ENCODE results near the gene CHID1. TPM values are rescaled to one million over a fixed set of nuclear protein-coding genes. Genes with fewer than 3 reads are reported as not detected.

CHID1 gene
- total RNA-seq, 1 donor: 48.9 TPM

GRCh38 chr11:905952-906351, 4.7 kb downstream of the CHID1 start:
- no peak for DNase-seq (ENCODE audit: insufficient read length, low spot score, missing footprints)
- Histone ChIP-seq H3K9me3 (ENCODE audit: low read depth, low read length) (no peaks in the 10 kb centered on the region), H3K79me2 (ENCODE audit: insufficient read depth, low read length) (peaks cover 37% of the 10 kb centered on the region), H4K20me1 (ENCODE audit: insufficient read depth, low read length) (peaks cover 15% of the 10 kb centered on the region), H3K4me3 (ENCODE audit: insufficient read depth, low read length) (no peak overlapping the region), H2AFZ (ENCODE audit: low read length) (no peak overlapping the region), H3K27me3 (ENCODE audit: insufficient read depth, low read length) (no peaks in the 10 kb centered on the region), H3K4me2 (ENCODE audit: insufficient read depth, low read length) (no peak overlapping the region), H3K36me3 (ENCODE audit: insufficient read depth, low read length) (peaks cover 28% of the 10 kb centered on the region), H3K4me1 (ENCODE audit: insufficient read depth, low read length) (peaks cover 7% of the 10 kb centered on the region), H3K27ac (ENCODE audit: low read depth, low read length) (no peak overlapping the region)
- TF ChIP-seq CTCF (IDR thresholded peaks at IDR 0.05; ENCODE audit: extremely low read depth, low read depth, low read length): no peak

GRCh38 chr11:904380-904779, 6.2 kb downstream of the CHID1 start:
- H3K79me2 ChIP-seq (ENCODE audit: insufficient read depth, low read length): peaks cover 26% of the 10 kb centered on the region
- no peak for DNase-seq (ENCODE audit: insufficient read length, low spot score, missing footprints)
- TF ChIP-seq CTCF (IDR thresholded peaks at IDR 0.05; ENCODE audit: extremely low read depth, low read depth, low read length): no peak

GRCh38 chr11:901452-902061, 9.1 kb downstream of the CHID1 start:
- Histone ChIP-seq H2AFZ (ENCODE audit: low read length) (no peak overlapping the region), H3K36me3 (ENCODE audit: insufficient read depth, low read length) (peaks cover 39% of the 10 kb centered on the region), H3K4me3 (ENCODE audit: insufficient read depth, low read length) (no peak overlapping the region), H4K20me1 (ENCODE audit: insufficient read depth, low read length) (no peaks in the 10 kb centered on the region), H3K79me2 (ENCODE audit: insufficient read depth, low read length) (peaks cover 3% of the 10 kb centered on the region), H3K4me1 (ENCODE audit: insufficient read depth, low read length) (no peaks in the 10 kb centered on the region), H3K9me3 (ENCODE audit: low read depth, low read length) (no peaks in the 10 kb centered on the region), H3K27me3 (ENCODE audit: insufficient read depth, low read length) (no peaks in the 10 kb centered on the region), H3K27ac (ENCODE audit: low read depth, low read length) (no peak overlapping the region), H3K4me2 (ENCODE audit: insufficient read depth, low read length) (no peak overlapping the region)
- TF ChIP-seq CTCF (IDR thresholded peaks at IDR 0.05; ENCODE audit: extremely low read depth, low read depth, low read length): no peak
- DNase-seq (ENCODE audit: insufficient read length, low spot score, missing footprints): no peak

More at GRCh38 chr11:904380-904779, 6.2 kb downstream of the CHID1 start:
- Histone ChIP-seq H3K27ac (ENCODE audit: low read depth, low read length) (no peak overlapping the region), H3K4me3 (ENCODE audit: insufficient read depth, low read length) (no peak overlapping the region), H3K4me2 (ENCODE audit: insufficient read depth, low read length) (no peak overlapping the region), H3K36me3 (ENCODE audit: insufficient read depth, low read length) (peaks cover 39% of the 10 kb centered on the region), H3K9me3 (ENCODE audit: low read depth, low read length) (no peaks in the 10 kb centered on the region), H3K27me3 (ENCODE audit: insufficient read depth, low read length) (no peaks in the 10 kb centered on the region), H4K20me1 (ENCODE audit: insufficient read depth, low read length) (peaks cover 9% of the 10 kb centered on the region), H2AFZ (ENCODE audit: low read length) (no peak overlapping the region), H3K4me1 (ENCODE audit: insufficient read depth, low read length) (no peaks in the 10 kb centered on the region)

- Histone ChIP-seq H3K4me3 (ENCODE audit: insufficient read depth, low read length) (no peak overlapping the region), H3K4me1 (ENCODE audit: insufficient read depth, low read length) (no peaks in the 10 kb centered on the region), H3K27ac (ENCODE audit: low read depth, low read length) (no peak overlapping the region), H3K27me3 (ENCODE audit: insufficient read depth, low read length) (no peaks in the 10 kb centered on the region), H3K79me2 (ENCODE audit: insufficient read depth, low read length) (no peaks in the 10 kb centered on the region), H3K9me3 (ENCODE audit: low read depth, low read length) (no peaks in the 10 kb centered on the region), H2AFZ (ENCODE audit: low read length) (no peak overlapping the region), H3K36me3 (ENCODE audit: insufficient read depth, low read length) (peaks cover 39% of the 10 kb centered on the region), H4K20me1 (ENCODE audit: insufficient read depth, low read length) (no peaks in the 10 kb centered on the region), H3K4me2 (ENCODE audit: insufficient read depth, low read length) (no peak overlapping the region)
- no peak for DNase-seq (ENCODE audit: insufficient read length, low spot score, missing footprints)
- no peak for TF ChIP-seq CTCF (IDR thresholded peaks at IDR 0.05; ENCODE audit: extremely low read depth, low read depth, low read length)
These were observed 10.1 kb downstream of the CHID1 start for GRCh38 chr11:900545-900944.

All from osteoblast (primary cell).